NB4 (cell line): ENCODE measurements around the gene WTIP.

ENCODE experiments used
- MYC ChIP-seq: IDR thresholded peaks from 2 replicates; pipeline ENCODE4 v1.6.1; 2011; ENCODE audit warnings: low read depth, low read length
- POLR2A ChIP-seq: IDR thresholded peaks from 2 replicates; pipeline ENCODE4 v1.6.1; 2011; ENCODE audit warnings: mild to moderate bottlenecking; ENCODE audit not compliant: insufficient read length; ENCODE audit errors: extremely low read depth
- TF ChIP-seq, protein P1 (sequence below): IDR thresholded peaks from one replicate; pipeline ENCODE4 v1.5.1; 2012; ENCODE audit warnings: low read depth, low read length
- TF ChIP-seq, protein P2 (sequence below): IDR thresholded peaks from 2 replicates; pipeline ENCODE4 v1.6.1; 2011; ENCODE audit warnings: low read depth, low read length

DNA sequence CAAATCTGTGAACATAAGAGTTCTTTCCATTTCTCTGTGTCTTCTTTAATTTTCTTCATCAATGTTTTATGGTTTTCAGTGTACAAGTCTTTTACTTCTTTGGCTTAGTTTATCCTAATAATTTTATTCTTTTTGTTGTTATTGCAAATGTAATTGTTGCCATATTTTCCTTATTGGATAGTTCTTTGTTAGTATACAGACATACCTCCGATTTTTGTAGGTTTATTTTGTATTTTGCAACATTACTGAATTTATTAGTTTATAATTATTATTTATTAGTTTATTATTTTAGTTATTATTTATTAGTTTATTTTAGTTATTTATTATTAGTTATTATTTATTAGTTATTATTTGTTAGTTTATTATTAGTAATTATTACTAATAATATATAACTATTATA lies 43.4 kb downstream of the WTIP start:
- TF ChIP-seq, protein P1, sequence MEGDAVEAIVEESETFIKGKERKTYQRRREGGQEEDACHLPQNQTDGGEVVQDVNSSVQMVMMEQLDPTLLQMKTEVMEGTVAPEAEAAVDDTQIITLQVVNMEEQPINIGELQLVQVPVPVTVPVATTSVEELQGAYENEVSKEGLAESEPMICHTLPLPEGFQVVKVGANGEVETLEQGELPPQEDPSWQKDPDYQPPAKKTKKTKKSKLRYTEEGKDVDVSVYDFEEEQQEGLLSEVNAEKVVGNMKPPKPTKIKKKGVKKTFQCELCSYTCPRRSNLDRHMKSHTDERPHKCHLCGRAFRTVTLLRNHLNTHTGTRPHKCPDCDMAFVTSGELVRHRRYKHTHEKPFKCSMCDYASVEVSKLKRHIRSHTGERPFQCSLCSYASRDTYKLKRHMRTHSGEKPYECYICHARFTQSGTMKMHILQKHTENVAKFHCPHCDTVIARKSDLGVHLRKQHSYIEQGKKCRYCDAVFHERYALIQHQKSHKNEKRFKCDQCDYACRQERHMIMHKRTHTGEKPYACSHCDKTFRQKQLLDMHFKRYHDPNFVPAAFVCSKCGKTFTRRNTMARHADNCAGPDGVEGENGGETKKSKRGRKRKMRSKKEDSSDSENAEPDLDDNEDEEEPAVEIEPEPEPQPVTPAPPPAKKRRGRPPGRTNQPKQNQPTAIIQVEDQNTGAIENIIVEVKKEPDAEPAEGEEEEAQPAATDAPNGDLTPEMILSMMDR, result no peak
- TF ChIP-seq MYC (no peak), POLR2A (no peak)
- TF ChIP-seq, protein P2, sequence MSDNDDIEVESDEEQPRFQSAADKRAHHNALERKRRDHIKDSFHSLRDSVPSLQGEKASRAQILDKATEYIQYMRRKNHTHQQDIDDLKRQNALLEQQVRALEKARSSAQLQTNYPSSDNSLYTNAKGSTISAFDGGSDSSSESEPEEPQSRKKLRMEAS, result no peak
